Pancreas (tissue), 10 donors: Measurements from ENCODE around the gene DSCAM. TPM values are rescaled to one million over a fixed set of nuclear protein-coding genes. Genes with fewer than 3 reads are reported as not detected.

Experiments used
- ATAC-seq, 4 donors: fragments of 200-7000 bp; cut with Tn5 transposase; one replicate each; pipeline versions ENCODE4 v1.8.0 to v1.9.1; 2020; ENCODE audit warnings: mild to moderate bottlenecking in 4 of 4, moderate library complexity in 4 of 4
- DNase-seq, 6 donors: peaks; one replicate each; pipeline ENCODE4 v3.0.0-alpha.2; 2020
- FAIRE-seq: peaks from 2 replicates; lab custom pipeline; 2012; peaks lifted over from hg19 to GRCh38; lab: Jason Lieb, UNC
- H3K27ac ChIP-seq, 4 donors: fragments of 200-600 bp; sonication (generic); 1 replicate in 3 of 4; 2 replicates in 1 of 4; pipeline versions ENCODE4 v1.5.0 to v1.8.0; 2020
- H3K27me3 ChIP-seq, 4 donors: fragments of 200-600 bp; one replicate each; pipeline ENCODE4 v1.8.0; 2021
- H3K36me3 ChIP-seq, 3 donors: fragments of 200-600 bp; sonication (generic) in 1 of 3; one replicate each; pipeline versions ENCODE4 v1.5.0 to v1.8.0; 2020 to 2021
- H3K4me1 ChIP-seq, 3 donors: fragments of 200-600 bp; one replicate each; pipeline ENCODE4 v1.8.0; 2021
- H3K4me3 ChIP-seq, 4 donors: fragments of 200-600 bp; sonication (generic) in 2 of 4; one replicate each; pipeline versions ENCODE4 v1.5.0 to v1.8.0; 2020 to 2021
- H3K9me3 ChIP-seq, 4 donors: fragments of 200-600 bp; one replicate each; pipeline ENCODE4 v1.8.0; 2021
- WGBS, 2 donors: extraction: QIAGEN DNeasy Blood & Tissue Kit; methylation state at CpG; one replicate each; pipeline ENCODE4 v1.1.7; 2013; 5-methylcytosine and 5-hydroxymethylcytosine counted together
- intact Hi-C, 3 donors: fragments of 100-400 bp; cut with DNase I; formaldehyde crosslinking; loops; one replicate each; pipeline versions ENCODE4 v1.11.1 to v1.14.2; 2022
- polyA plus RNA-seq, 2 donors: library from polyadenylated mRNA; stranded (reverse); fragments of 200-250 nt; gene quantifications; one replicate each; pipeline ENCODE4 v1.2.3, GENCODE V29; 2013
- total RNA-seq, 6 donors: library from RNA; stranded (reverse); fragmentation: NEBNext Ultra II Directional in 4 of 6; extraction: Animal tissue kit (Norgen Biotek cat#: 25700) in 4 of 6; gene quantifications; one replicate each; pipeline versions ENCODE4 v1.2.1 to v1.2.4, GENCODE V29; 2021 to 2023
- TF ChIP-seq, protein P1 (sequence below), 4 donors: fragments of 200-600 bp; sonication (generic) in 3 of 4; IDR thresholded peaks; one replicate each; pipeline versions ENCODE4 v1.5.0 to v1.8.0; 2021; ENCODE audit warnings: antibody characterized with exemption in 4 of 4
- donor health status: healthy with polysubstance abuse.
- donor health status: DM: no; HTN: no; CAD: no; lungs with moderate emphysema.
- donor health status: DM: no; HTN: no; CAD: no.
- donor health status: control.
- donor health status: control.
- donor health status: Bipolar disorder and iron deficiency.
- donor health status: DM: yes; HTN: yes; CAD: no.
- donor health status: DM: no; HTN: no; CAD: no.
- donor health status: DM: no; HTN: no; CAD: no.
- donor health status: DM: yes; HTN: yes; CAD: no.

The DSCAM gene
- total and polyA plus RNA-seq, 8 donors: 0.05 to 0.77 (median 0.14) TPM

DNA sequence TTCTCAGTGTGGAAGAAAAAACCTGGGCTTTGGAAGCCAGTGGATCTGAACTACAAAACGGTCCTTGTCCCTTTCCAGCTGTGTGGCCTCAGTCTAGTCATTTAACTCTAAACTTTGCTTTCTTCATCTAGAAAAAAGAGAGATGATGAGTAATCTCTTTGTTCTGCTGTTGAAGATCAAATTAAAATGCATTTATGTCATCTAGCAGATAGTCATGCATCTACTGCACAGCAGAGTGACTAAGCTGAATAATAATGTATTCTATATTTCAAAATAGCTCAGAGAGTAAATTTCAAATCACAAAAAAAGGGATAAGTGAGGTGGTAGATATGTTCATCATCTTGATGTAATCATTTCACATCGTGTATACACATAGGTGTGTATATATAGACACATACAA, 473.2 kb downstream of the DSCAM start:
- 25 to 36% methylated on average over 2 of the region's 2 CpGs for WGBS, 2 donors
- ATAC-seq: no peak
- TF ChIP-seq, protein P1, sequence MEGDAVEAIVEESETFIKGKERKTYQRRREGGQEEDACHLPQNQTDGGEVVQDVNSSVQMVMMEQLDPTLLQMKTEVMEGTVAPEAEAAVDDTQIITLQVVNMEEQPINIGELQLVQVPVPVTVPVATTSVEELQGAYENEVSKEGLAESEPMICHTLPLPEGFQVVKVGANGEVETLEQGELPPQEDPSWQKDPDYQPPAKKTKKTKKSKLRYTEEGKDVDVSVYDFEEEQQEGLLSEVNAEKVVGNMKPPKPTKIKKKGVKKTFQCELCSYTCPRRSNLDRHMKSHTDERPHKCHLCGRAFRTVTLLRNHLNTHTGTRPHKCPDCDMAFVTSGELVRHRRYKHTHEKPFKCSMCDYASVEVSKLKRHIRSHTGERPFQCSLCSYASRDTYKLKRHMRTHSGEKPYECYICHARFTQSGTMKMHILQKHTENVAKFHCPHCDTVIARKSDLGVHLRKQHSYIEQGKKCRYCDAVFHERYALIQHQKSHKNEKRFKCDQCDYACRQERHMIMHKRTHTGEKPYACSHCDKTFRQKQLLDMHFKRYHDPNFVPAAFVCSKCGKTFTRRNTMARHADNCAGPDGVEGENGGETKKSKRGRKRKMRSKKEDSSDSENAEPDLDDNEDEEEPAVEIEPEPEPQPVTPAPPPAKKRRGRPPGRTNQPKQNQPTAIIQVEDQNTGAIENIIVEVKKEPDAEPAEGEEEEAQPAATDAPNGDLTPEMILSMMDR (IDR thresholded peaks at IDR 0.05): no peak
- no peaks in the 10 kb centered on the region for H3K36me3 ChIP-seq
- H3K27me3 ChIP-seq: no peaks in the 10 kb centered on the region
- DNase-seq: no peak
- no peaks in the 10 kb centered on the region for H3K9me3 ChIP-seq
- H3K4me1 ChIP-seq: no peaks in the 10 kb centered on the region
- intact Hi-C loops: no loop called here
- no peak overlapping the region for H3K4me3 ChIP-seq
- H3K27ac ChIP-seq: no peak overlapping the region
- no peak for FAIRE-seq

DNA sequence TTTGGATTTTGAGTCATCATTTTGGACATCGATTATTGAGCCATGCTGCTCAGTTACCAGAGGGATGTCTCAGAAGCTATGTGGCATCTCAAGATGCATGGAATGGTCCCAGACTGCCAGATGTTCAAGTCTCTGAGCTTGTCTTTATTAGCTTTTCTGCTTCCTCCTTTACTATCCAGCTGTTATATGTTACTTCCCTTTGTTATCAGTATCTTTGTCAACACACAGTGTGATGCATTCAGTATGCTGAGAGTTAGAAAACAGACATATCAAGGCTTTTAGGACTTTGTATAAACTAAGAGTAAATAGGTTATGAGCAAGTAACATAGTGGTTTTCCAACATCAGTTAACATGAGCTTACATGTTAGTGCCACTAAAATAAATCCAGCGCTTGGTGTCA, 474.5 kb downstream of the DSCAM start:
- DNase-seq: no peak
- Histone ChIP-seq H3K27ac (no peak overlapping the region), H3K4me3 (no peak overlapping the region), H3K36me3 (no peaks in the 10 kb centered on the region), H3K9me3 (no peaks in the 10 kb centered on the region), H3K27me3 (peaks cover 0 to 7% (median 0%) of the 10 kb centered on the region in 4 donors), H3K4me1 (no peaks in the 10 kb centered on the region)
- WGBS, 2 donors: 57 to 66% methylated on average over 2 of the region's 2 CpGs
- TF ChIP-seq, protein P1 (IDR thresholded peaks at IDR 0.05): no peak
- no peak for ATAC-seq
- no peak for FAIRE-seq
- intact Hi-C loops: no loop called here

DNA sequence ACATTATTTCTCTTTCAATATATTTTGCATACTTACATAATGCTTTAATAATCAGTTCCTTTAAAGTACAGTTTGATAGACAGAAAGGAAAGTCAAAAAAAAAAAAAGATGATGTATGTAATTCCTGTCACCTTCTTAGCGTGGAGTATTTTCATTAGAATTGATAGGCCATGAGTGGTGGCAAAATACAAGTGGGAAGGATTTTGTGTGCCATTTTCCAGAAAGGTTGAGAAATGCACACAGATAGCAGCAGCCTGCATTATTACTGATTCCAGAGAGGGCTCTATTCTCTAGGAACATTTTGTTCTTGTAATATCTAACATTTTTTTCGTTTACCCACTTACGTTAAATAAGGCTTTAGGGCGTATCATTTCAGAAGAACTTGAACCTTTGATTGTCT, 475.6 kb downstream of the DSCAM start:
- DNase-seq (no peak), ATAC-seq (no peak), FAIRE-seq (no peak)
- 50 to 57% methylated on average over 4 of the region's 4 CpGs for WGBS, 2 donors
- TF ChIP-seq, protein P1 (IDR thresholded peaks at IDR 0.05): no peak
- peaks cover 0 to 10% (median 0%) of the 10 kb centered on the region in 4 donors for H3K27me3 ChIP-seq
- H3K36me3 ChIP-seq: no peaks in the 10 kb centered on the region
- no peaks in the 10 kb centered on the region for H3K4me1 ChIP-seq
- no peak overlapping the region for H3K4me3 ChIP-seq
- no peaks in the 10 kb centered on the region for H3K9me3 ChIP-seq
- no peak overlapping the region for H3K27ac ChIP-seq
- intact Hi-C loops: no loop called here

DNA sequence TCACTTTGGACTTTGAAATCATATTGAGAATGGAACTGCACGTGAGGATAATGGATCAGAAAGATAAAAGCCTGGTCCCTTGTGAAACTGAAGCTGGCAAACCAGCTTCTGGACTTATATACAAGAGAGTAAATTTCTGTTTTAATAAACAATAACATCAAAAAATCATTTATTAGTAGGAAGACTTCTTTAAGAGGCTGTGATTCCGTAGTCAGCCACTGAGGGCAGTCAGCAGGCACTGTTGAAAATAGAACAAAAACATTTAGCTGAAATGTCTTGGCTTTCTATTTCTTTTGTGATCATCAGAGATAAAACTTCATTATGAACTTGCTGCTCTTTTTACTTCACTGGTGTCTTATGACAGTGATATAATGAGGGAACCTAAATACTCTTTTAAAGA, 490.3 kb downstream of the DSCAM start:
- no peak for FAIRE-seq
- no peak overlapping the region for H3K27ac ChIP-seq
- no peak for ATAC-seq
- no peak for DNase-seq
- no peaks in the 10 kb centered on the region for H3K4me1 ChIP-seq
- no peaks in the 10 kb centered on the region for H3K36me3 ChIP-seq
- H3K4me3 ChIP-seq: no peak overlapping the region
- WGBS, 2 donors: 38 to 56% methylated on average over 2 of the region's 2 CpGs
- no peaks in the 10 kb centered on the region for H3K27me3 ChIP-seq
- TF ChIP-seq, protein P1 (IDR thresholded peaks at IDR 0.05): no peak
- no peaks in the 10 kb centered on the region for H3K9me3 ChIP-seq
- intact Hi-C loops: no loop called here

DNA sequence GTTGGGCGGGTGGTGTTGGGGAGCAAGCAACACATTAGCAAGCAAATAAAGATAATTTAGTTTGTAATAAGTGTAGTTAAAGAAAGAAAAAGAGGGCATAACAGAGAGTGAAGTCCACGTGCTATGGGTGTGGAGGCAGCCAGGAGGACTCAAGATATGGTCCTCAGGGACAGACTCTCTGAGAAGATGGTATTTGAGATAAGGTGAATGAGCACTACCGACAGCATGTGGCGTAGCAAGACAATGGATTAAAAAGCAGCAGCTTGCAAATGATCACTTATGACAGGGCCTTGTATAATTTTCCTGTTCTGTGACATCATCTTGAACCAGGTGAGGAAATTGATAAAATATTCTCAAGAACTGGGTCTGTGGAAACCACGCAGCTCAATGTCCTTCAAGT, 491.9 kb downstream of the DSCAM start:
- ATAC-seq (no peak), FAIRE-seq (no peak), DNase-seq (no peak)
- no peaks in the 10 kb centered on the region for H3K4me1 ChIP-seq
- H3K27me3 ChIP-seq: no peaks in the 10 kb centered on the region
- intact Hi-C loops: no loop called here
- no peaks in the 10 kb centered on the region for H3K9me3 ChIP-seq
- H3K36me3 ChIP-seq: no peaks in the 10 kb centered on the region
- H3K27ac ChIP-seq: no peak overlapping the region
- H3K4me3 ChIP-seq: no peak overlapping the region
- TF ChIP-seq, protein P1 (IDR thresholded peaks at IDR 0.05): no peak
- 69 to 77% methylated on average over 5 of the region's 5 CpGs for WGBS, 2 donors
